Mucosa of rectum (tissue), 2 donors: ENCODE measurements around the gene RDH12.
"Not testable (repeated sequence)": the region's sequence is repeated elsewhere in the genome, so short reads cannot be mapped to it uniquely, and the experiment has no call there.

Source experiments
- H3K27ac ChIP-seq, 2 donors: one replicate each; pipeline ENCODE4 v1.7.0; 2013; ENCODE audit warnings: inconsistent platforms in 2 of 2, low read depth in 2 of 2, low read length in 2 of 2
- H3K27me3 ChIP-seq, 2 donors: one replicate each; pipeline ENCODE4 v1.7.0; 2013; ENCODE audit warnings: low read length in 2 of 2; ENCODE audit not compliant: control insufficient read depth in 2 of 2, insufficient read depth in 2 of 2
- H3K36me3 ChIP-seq, 2 donors: one replicate each; pipeline ENCODE4 v1.7.0; 2013; ENCODE audit warnings: low read length in 2 of 2; ENCODE audit not compliant: control insufficient read depth in 2 of 2, insufficient read depth in 2 of 2
- H3K4me1 ChIP-seq, 2 donors: one replicate each; pipeline ENCODE4 v1.7.0; 2013; ENCODE audit warnings: low read length in 2 of 2, mild to moderate bottlenecking in 1 of 2; ENCODE audit not compliant: control insufficient read depth in 2 of 2, insufficient read depth in 2 of 2
- H3K4me3 ChIP-seq, 2 donors: one replicate each; pipeline ENCODE4 v1.7.0; 2013; ENCODE audit warnings: low read length in 2 of 2
- H3K9ac ChIP-seq, 2 donors: one replicate each; pipeline ENCODE4 v1.7.0; 2013; ENCODE audit warnings: low read length in 2 of 2, low read depth in 1 of 2, mild to moderate bottlenecking in 1 of 2
- H3K9me3 ChIP-seq, 2 donors: one replicate each; pipeline ENCODE4 v1.7.0; 2013; ENCODE audit warnings: low read length in 2 of 2; ENCODE audit not compliant: control insufficient read depth in 2 of 2
- donor health status: healthy.
- donor health status: Normal muscosa, but diverticular disease.

RDH12 gene

DNA sequence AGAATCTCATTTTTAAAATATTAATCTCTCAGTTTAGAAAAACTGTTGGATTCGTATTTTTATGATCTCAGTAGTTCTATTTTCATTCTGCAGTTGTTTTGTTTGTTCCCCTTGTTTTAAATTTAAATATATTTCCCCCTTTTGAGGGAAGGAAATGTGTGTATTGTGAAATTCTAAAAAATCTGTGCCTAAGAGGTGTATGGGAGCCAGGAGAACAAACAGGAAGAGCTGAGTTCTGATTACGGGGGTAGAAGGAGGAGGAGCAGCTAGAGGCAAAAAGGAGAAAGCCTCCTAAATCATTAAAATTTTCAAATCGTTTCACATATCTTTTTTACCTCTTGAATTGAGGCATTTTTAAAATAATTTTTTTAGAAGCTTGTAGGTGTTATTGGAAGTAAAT lies 2.3 kb downstream of the RDH12 start:
- no peak overlapping the region for H3K27ac ChIP-seq
- no peak overlapping the region for H3K9ac ChIP-seq
- no peaks in the 10 kb centered on the region for H3K4me1 ChIP-seq
- H3K4me3 ChIP-seq = no peak overlapping the region
- H3K36me3 ChIP-seq = no peaks in the 10 kb centered on the region
- H3K9me3 ChIP-seq = no peaks in the 10 kb centered on the region
- no peaks in the 10 kb centered on the region for H3K27me3 ChIP-seq

- Histone ChIP-seq H3K9ac (no peak overlapping the region), H3K4me3 (no peak overlapping the region), H3K27ac (no peak overlapping the region)
Measured at GRCh38 chr14:67704484-67705089, 2.9 kb downstream of the RDH12 start.

DNA sequence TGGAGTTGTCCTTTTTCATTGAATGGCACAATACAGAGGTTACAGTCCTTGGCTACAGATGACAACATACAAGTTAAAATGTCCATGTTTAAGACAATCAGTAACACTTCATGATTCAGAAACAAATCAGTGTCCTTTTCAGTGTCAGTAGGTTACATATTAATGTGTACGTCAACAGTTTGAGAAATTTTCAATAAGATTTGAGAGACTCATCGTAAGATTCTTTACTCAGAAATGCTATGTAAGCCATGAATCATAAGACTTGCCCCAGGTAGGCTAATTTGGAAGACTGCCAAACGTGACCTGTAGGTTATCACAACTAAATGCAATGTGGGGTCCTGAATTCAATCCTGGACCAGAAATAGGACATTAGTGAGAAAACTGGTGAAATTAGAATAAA lies 3.5 kb downstream of the RDH12 start:
- Histone ChIP-seq H3K9ac (no peak overlapping the region), H3K36me3 (no peaks in the 10 kb centered on the region)

More at GRCh38 chr14:67704484-67705089, 2.9 kb downstream of the RDH12 start:
- no peaks in the 10 kb centered on the region for H3K27me3 ChIP-seq
- no peaks in the 10 kb centered on the region for H3K9me3 ChIP-seq
- no peaks in the 10 kb centered on the region for H3K36me3 ChIP-seq
- H3K4me1 ChIP-seq = no peaks in the 10 kb centered on the region

GRCh38 chr14:67709346-67709745 lies 7.7 kb downstream of the RDH12 start:
- H3K27ac ChIP-seq, H3K9me3 ChIP-seq, H3K4me1 ChIP-seq, H3K27me3 ChIP-seq, H3K9ac ChIP-seq, H3K36me3 ChIP-seq, H3K4me3 ChIP-seq: not testable (repeated sequence)

More for the DNA sequence above, 3.5 kb downstream of the RDH12 start:
- H3K27ac ChIP-seq = no peak overlapping the region
- no peaks in the 10 kb centered on the region for H3K4me1 ChIP-seq
- no peaks in the 10 kb centered on the region for H3K9me3 ChIP-seq
- H3K4me3 ChIP-seq = no peak overlapping the region
- H3K27me3 ChIP-seq = no peaks in the 10 kb centered on the region

DNA sequence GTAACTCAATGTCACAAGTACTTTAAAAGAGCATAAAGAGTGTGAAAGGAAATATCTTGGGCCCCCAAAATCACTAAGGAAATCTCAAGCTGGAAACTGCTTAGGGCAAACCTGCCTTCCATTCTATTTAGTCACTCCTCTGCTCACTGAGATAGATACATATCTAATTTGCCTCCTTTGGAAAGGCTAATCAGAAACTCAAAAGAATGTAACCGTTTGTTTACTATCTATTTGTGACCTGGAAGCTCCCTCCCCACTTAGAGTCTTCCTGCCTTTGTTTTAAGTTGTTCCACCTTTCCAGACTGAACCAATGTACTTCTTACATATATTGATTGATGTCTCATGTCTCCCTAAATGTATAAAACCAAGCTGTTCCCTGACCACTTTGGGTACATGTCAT lies 8.1 kb downstream of the RDH12 start:
- not testable (repeated sequence) for H3K9me3 ChIP-seq, H3K9ac ChIP-seq, H3K27me3 ChIP-seq, H3K4me3 ChIP-seq, H3K27ac ChIP-seq, H3K36me3 ChIP-seq, H3K4me1 ChIP-seq

DNA sequence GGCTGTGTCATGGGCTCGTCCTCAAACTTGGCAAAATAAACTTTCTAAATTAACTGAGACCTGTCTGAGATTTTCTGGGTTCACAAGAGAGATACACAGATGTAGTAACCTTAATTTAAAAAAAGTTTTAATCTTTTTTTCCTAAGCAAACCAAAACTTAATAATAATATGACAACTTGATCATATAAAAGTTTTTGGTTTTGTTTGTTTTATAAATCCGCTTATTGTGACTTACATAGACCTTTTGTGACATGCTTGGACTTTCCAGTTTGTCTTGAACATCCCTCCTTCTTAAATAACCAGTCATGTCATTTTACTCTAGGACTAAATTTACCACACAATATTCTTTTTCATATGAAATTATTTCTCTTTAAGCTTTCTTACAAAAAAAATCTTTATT lies 8.5 kb downstream of the RDH12 start:
- Histone ChIP-seq H3K27ac (no peak overlapping the region), H3K4me3 (no peak overlapping the region), H3K27me3 (no peaks in the 10 kb centered on the region), H3K4me1 (no peaks in the 10 kb centered on the region), H3K9me3 (no peaks in the 10 kb centered on the region), H3K9ac (no peak overlapping the region), H3K36me3 (no peaks in the 10 kb centered on the region)

DNA sequence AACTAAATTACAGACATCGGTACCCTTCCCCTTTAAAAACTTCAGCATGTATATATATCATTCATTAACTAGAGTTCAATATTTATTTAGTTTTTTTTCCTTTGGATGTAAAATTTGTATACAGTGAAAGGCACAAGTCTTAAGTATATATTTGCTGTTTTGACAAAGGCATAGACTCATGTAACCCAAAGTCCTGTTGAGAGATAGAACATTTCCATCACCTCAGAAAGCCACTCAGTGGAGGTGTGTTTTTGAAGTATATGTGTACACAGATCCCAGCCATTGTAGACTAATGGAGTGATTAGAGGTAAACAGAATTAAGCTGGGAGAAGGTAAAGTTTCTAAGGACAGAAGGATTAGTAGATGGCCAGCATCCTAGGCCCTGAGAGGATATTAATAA lies 15.4 kb downstream of the RDH12 start:
- Histone ChIP-seq H3K27ac (no peak overlapping the region), H3K4me1 (no peaks in the 10 kb centered on the region), H3K9me3 (no peaks in the 10 kb centered on the region), H3K9ac (no peak overlapping the region), H3K4me3 (no peak overlapping the region), H3K27me3 (no peaks in the 10 kb centered on the region), H3K36me3 (no peaks in the 10 kb centered on the region)

DNA sequence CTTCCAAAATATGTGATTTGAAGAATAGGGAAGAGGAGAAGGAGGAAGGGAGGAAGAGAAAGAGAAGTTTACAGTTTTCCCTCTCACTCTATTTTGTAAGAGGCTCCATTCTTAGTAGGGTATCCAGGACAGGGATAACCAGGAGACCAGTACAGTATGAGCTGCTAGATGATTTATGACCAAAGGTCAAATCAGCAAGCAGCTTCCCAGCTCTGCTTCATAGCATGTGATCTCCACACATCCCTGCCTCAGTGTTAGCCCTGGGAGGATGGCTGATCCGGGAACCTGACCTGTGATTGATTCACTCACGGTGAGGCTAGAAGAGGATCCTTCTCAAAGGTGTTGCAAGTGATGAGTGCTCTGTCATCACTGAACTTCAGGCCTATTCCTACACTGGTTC lies 16.6 kb downstream of the RDH12 start:
- H3K9me3 ChIP-seq = no peaks in the 10 kb centered on the region
- no peak overlapping the region for H3K27ac ChIP-seq
- no peaks in the 10 kb centered on the region for H3K36me3 ChIP-seq
- H3K9ac ChIP-seq = no peak overlapping the region
- H3K27me3 ChIP-seq = no peaks in the 10 kb centered on the region
- no peaks in the 10 kb centered on the region for H3K4me1 ChIP-seq
- H3K4me3 ChIP-seq = no peak overlapping the region

GRCh38 chr14:67719385-67719784 lies 17.7 kb downstream of the RDH12 start:
- H3K27me3 ChIP-seq, H3K4me1 ChIP-seq, H3K27ac ChIP-seq, H3K9ac ChIP-seq, H3K36me3 ChIP-seq, H3K9me3 ChIP-seq, H3K4me3 ChIP-seq: not testable (repeated sequence)

DNA sequence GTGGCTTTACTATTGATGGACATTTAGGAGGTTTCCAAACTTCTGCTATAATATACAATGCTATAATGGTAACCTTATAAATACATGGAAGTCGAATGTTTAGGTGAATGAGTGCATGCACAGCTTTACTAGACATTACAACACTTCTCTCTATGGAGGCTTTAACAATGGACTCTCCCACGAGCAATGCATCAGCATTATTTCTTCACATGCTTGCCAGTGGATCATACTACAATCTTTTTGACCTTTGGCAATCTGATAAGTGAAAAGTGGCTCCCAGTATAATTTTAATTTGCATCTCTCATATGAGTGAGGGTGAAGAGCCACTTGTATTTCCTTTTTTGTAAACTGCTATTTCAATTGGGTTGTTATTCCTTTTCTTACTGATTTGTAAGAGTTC lies 18.2 kb downstream of the RDH12 start:
- Histone ChIP-seq H3K4me1 (no peaks in the 10 kb centered on the region), H3K9me3 (no peaks in the 10 kb centered on the region), H3K27ac (no peak overlapping the region), H3K4me3 (no peak overlapping the region), H3K27me3 (no peaks in the 10 kb centered on the region), H3K36me3 (no peaks in the 10 kb centered on the region), H3K9ac (no peak overlapping the region)

DNA sequence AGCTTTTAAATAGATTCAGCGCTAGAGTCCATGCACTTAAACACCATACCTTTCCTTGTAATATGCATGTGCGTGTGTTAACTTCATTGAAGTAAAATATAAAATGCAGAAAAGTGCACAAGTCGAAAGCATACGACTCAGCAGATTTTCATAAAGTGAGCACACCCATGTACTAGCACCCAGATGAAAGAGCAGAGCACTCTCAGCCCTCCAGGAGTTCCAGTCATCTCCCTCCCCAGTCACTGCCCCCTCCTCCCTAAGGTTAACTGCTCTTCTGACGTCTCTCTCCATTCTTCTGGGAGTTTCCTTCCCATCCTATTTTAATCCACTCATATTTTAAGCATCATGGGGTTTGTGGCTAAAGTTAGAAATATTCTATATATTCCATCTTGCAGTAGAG lies 20.2 kb downstream of the RDH12 start:
- no peak overlapping the region for H3K27ac ChIP-seq
- H3K4me1 ChIP-seq = no peaks in the 10 kb centered on the region
- H3K9me3 ChIP-seq = no peaks in the 10 kb centered on the region
- no peak overlapping the region for H3K4me3 ChIP-seq
- no peaks in the 10 kb centered on the region for H3K36me3 ChIP-seq
- no peak overlapping the region for H3K9ac ChIP-seq
- no peaks in the 10 kb centered on the region for H3K27me3 ChIP-seq
